Measurements from ENCODE around the gene ANAPC2.
A peak's percentile ranks its signal among the peaks of the same experiment; 100 is the strongest.

The ANAPC2 gene

GRCh38 chr9:137213160-137214060, 25.1 kb upstream of the ANAPC2 start:
- DNase-seq: no peak

- no peak for DNase-seq
Observed at GRCh38 chr9:137212520-137212919, 24.2 kb upstream of the ANAPC2 start.

GRCh38 chr9:137211532-137211931, 23.2 kb upstream of the ANAPC2 start:
- no peak for DNase-seq

GRCh38 chr9:137206602-137207001, 18.2 kb upstream of the ANAPC2 start:
- no peak for DNase-seq

GRCh38 chr9:137205126-137206069, 17.0 kb upstream of the ANAPC2 start, which contains the start of the genes NDOR1 and TMEM203:
NDOR1 (plus strand) TSS chr9:137205700; CDS start chr9:137205778, 78 bp downstream.
TMEM203 (minus strand) TSS chr9:137205648; CDS start chr9:137205414, 234 bp downstream.
- DNase-seq: no peak

- DNase-seq: no peak
Observed at GRCh38 chr9:137204731-137205125, 16.4 kb upstream of the ANAPC2 start.

- no peak for DNase-seq
Observed at GRCh38 chr9:137202966-137203365, 14.6 kb upstream of the ANAPC2 start.

GRCh38 chr9:137201205-137201868, 13.0 kb upstream of the ANAPC2 start:
- DNase-seq: no peak

GRCh38 chr9:137200311-137201204, 12.2 kb upstream of the ANAPC2 start, which contains the start of gene TPRN:
TPRN (minus strand) TSS chr9:137200741; CDS start chr9:137200711, 30 bp downstream.
- peak; percentile 82 for DNase-seq

GRCh38 chr9:137199411-137200121, 11.2 kb upstream of the ANAPC2 start:
- no peak for DNase-seq

GRCh38 chr9:137198902-137199283, 10.5 kb upstream of the ANAPC2 start:
- no peak for DNase-seq

- no peak for DNase-seq
Observed at GRCh38 chr9:137198051-137198901, 9.9 kb upstream of the ANAPC2 start.

GRCh38 chr9:137195525-137196220, 7.3 kb upstream of the ANAPC2 start:
- peak; percentile 62 for DNase-seq

GRCh38 chr9:137194909-137195308, 6.5 kb upstream of the ANAPC2 start:
- no peak for DNase-seq

GRCh38 chr9:137194388-137194787, 6.0 kb upstream of the ANAPC2 start:
- DNase-seq: no peak

GRCh38 chr9:137193771-137194170, 5.4 kb upstream of the ANAPC2 start:
- no peak for DNase-seq

GRCh38 chr9:137192859-137193258, 4.5 kb upstream of the ANAPC2 start:
- DNase-seq: no peak

- DNase-seq: no peak
Observed at GRCh38 chr9:137192448-137192780, 4.1 kb upstream of the ANAPC2 start.

- DNase-seq: no peak
Observed at GRCh38 chr9:137191691-137192447, 3.5 kb upstream of the ANAPC2 start.

Measured in NCI-H187 treated with DMSO at 0.1 percent for 48 hours (cell line).